Tongue (tissue), 2 donors: ENCODE measurements around the gene ZBTB9. TPM values are rescaled to one million over a fixed set of nuclear protein-coding genes. Genes with fewer than 3 reads are reported as not detected.
A peak's percentile ranks its signal among the peaks of the same experiment; 100 is the strongest.

Experiments
- DNase-seq: peaks from one replicate; pipeline ENCODE4 v3.0.0-alpha.2; 2015
- total RNA-seq: library from RNA; depleted of rRNA; stranded (reverse); fragments of >200 nt; gene quantifications from one replicate; pipeline ENCODE4 v1.2.3, GENCODE V29; 2014

Gene ZBTB9
- total RNA-seq = 5.4 TPM

DNA sequence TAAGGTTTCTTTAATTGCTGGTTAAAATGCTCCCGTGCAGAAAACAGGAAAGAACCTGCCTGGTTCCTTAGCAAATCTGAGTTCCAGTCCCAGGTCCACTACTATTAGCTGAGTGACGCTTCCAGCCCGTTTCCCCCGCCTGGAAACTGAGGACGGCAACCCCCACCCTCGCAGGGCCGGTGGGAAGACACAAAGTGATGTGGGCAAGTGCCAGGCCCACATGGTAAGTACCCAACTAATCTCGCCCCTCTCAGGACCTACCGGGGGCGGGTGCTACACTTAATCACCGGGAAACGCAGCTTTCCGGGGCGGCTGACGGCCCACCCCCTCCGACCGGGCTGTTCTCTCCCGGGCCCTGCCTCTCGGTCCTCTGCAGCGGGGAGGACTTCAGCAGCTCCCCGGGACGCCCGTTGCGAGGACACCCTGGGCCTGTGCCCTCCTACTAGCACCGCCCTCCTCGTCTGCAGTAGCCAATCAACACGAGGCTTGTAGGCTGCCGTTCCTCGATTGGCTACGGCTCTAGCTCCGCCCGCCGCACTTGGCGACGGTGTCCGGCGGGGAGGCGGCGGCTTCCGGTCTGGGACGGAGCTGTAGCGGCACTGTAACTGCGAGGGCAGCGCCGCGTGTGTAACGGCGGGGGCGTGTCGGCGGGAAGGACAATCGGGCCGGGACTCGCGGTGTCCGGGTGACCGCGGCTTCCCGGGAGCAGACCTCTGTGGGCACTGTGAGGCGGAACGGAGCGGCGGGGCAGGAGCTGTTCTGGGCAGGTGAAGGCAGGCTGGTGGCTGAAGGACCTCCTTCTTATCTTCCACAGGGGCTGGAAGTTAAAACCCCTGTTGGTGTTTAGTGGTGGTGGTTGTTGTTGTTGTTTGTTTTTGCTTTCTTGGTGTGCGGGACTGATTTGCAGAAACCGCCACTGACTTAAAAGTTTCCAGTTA lies at the start of gene ZBTB9:
TSS of gene ZBTB9 (plus strand) at position 568 of the 938 bp plus-strand sequence. CDS start 525 bp downstream, outside the sequence.
- peak; percentile 97 for DNase-seq

DNA sequence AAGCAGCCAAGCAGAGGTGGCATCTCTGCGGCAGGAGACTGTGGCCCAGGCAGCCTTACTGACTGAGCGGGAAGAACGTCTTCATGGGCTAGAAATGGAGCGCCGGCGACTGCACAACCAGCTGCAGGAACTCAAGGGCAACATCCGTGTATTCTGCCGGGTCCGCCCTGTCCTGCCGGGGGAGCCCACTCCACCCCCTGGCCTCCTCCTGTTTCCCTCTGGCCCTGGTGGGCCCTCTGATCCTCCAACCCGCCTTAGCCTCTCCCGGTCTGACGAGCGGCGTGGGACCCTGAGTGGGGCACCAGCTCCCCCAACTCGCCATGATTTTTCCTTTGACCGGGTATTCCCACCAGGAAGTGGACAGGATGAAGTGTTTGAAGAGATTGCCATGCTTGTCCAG lies 49.5 kb upstream of the ZBTB9 start:
- DNase-seq = no peak

- no peak for DNase-seq
Measured at GRCh38 chr6:33405386-33405940, 48.9 kb upstream of the ZBTB9 start.

DNA sequence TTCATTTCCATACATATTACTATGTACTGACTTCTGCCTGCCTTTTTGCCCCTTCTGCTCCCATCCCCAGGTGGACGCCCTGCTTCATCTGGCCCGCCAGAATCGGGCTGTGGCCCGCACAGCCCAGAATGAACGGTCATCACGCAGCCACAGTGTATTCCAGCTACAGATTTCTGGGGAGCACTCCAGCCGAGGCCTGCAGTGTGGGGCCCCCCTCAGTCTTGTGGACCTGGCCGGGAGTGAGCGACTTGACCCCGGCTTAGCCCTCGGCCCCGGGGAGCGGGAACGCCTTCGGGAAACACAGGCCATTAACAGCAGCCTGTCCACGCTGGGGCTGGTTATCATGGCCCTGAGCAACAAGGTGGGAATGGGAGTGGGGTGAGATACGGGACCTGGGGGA lies 48.2 kb upstream of the ZBTB9 start:
- DNase-seq = no peak

- DNase-seq = no peak
Measured at GRCh38 chr6:33407132-33407718, 47.2 kb upstream of the ZBTB9 start.

GRCh38 chr6:33410050-33410710 lies 44.2 kb upstream of the ZBTB9 start:
- peak; percentile 99 for DNase-seq

DNA sequence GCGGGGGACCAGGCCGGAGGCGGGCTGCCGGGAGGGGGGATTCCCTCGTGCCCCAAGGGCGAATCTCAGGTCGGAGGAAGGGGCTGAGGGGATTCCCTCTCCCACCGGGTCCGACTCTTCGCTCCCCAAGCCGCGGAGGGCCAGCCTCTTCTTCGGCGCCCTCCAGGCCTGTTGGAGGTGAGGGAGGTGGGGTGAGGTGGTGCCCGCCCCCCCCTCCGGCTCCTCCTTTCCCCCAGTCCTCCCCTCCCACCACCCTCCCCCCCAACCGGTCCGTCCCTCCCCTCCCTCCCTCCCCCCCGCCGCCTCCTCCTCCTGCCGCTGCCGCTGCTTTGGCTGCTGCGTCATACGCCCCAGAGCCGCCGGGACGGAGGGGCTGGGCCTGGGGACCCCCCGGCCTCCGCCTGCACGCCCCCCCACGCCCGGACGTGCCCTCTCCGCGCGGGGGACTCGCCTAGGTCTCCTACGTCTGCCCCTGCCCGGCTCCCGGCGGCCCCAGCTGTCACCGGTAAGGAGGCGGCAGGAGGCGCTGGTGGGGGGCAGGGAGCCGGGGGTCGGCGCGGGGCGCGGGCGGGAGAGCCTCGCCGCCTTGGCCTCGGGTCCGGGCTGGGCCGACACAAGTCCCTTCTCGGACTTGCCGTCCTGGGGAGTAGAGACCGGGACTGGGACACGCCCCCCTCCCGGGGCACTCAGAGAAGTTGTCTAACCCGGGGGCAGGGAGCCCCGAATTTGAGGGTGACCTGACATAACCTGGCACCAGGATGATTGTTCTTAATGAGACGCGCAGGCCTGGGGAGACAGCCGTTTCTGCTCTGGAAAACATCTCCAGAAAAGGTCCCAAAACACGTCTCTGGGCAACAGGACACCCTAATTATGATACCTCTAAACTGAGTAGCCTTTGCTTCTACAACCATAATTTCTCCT lies 43.4 kb upstream of the ZBTB9 start, which contains the start of gene PHF1:
TSS of gene PHF1 (plus strand) at position 304 of the 921 bp plus-strand sequence. CDS start 1,250 bp downstream, outside the sequence.
- no peak for DNase-seq

DNA sequence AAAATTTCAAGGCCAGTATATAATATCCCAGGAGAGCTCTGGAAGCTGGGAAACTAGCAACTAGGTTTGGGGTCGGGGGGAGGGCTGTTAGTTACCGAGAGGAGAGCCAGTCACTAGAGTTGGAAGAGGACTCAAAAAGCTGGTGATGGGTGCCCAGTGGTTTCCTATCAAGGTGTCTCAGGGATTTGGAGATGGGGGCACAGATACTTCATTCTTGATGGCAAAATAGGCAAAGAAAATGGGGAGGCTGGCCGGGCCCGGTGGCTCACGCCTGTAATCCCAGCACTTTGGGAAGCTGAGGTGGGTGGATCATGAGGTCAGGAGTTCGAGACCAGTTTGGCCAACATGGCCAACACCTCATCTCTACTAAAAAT lies 42.8 kb upstream of the ZBTB9 start:
- no peak for DNase-seq

GRCh38 chr6:33412140-33413009 lies 42.0 kb upstream of the ZBTB9 start:
- no peak for DNase-seq

DNA sequence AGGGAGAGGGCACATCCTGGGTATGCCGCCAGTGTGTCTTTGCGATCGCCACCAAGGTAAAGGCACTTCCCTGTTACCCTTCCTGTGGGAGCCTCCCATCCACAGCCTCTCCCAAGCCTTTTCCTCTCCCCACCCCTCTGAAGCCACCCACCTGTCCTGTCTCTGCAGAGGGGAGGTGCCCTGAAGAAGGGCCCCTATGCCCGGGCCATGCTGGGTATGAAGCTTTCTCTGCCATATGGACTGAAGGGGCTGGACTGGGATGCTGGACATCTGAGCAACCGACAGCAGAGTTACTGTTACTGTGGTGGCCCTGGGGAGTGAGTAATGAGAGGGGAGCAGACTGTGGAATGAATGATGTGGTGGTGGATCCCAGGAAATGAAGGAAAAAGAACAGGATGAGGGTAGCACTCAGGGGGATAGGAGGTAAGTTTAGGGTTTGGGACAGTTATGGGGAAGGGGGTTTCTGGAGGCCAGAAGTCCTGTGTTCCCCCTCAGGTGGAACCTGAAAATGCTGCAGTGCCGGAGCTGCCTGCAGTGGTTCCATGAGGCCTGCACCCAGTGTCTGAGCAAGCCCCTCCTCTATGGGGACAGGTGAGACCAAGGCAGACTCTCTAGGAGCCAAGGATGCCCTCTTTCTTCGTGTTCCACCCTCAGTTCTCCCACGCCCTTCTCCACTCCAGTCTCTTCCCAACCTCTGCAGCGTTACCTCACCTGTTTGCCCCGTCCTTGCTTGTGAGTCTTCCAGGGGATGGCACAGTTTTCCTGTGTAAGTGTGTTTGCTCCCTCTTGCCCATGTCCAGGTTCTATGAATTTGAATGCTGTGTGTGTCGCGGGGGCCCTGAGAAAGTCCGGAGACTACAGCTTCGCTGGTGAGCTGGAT lies 40.9 kb upstream of the ZBTB9 start:
- DNase-seq = no peak

DNA sequence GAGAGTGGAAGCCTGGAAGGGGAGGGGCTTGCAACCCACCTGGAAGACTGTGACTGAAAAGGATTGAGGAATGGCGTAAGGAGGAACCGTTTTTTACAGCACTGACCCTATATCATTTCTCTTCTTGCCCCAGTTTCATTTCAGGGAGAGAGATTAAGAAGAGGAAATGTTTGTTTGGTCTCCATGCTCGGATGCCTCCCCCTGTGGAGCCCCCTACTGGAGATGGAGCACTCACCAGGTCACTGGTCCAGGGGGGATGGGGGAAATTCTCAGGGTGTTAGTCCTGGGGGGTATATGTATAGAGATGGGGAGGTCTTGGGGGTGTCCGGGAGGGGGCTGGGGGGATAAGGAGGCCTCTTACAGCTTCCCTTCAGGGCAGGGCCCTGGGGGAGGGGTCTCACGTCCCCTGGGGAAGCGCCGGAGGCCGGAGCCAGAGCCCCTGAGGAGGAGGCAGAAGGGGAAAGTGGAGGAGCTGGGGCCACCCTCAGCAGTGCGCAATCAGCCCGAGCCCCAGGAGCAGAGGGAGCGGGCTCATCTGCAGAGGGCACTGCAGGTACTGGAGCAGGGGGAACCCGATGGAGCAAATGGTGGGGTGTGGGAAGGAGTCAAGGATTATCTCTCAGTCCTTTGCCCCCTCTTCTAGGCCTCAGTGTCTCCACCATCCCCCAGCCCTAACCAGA lies 39.6 kb upstream of the ZBTB9 start:
- no peak for DNase-seq

GRCh38 chr6:33415831-33416230 lies 38.5 kb upstream of the ZBTB9 start:
- DNase-seq = no peak

- DNase-seq = no peak
Measured at GRCh38 chr6:33416386-33417127, 37.8 kb upstream of the ZBTB9 start.

- no peak for DNase-seq
Measured at GRCh38 chr6:33417128-33417902, 37.1 kb upstream of the ZBTB9 start.

DNA sequence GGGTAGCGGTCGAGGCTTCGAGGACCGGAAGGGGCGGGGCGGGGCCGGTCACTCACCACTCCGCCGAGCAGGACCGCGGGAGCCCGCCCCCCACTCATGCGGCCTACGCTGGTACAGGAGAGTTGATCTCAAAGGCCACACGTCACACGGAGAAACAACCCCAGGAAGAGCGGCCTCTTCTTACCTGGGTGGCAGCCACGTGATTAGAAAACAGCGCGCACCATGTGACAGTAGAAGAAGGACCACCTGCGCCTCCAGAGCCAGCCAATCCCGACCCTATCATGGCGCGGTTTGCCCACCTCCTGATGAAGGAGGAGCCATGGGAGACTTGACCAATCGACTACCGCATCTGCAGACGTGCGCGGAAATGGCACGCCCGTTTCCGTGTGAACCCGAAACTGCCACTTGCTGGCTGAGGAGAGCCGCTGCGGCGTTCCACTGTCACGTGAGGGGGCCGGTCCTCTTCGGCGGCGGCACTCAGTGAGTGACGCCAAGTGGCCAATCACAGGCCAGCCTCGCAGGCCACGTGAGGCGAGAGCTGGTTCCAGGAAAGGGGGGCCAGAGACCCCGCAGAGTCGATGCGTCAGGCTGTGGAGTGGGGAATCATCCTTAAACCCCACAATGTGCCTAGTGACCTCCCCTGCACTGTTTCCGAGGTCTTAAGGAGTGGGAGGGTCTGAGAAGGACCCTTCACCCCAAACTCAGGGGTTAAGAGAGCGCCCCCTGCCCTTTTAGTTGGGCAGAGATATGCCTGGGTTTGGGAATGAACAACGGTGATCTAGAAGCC lies 36.3 kb upstream of the ZBTB9 start, which contains the start of gene CUTA:
TSS of gene CUTA (minus strand) at position 205 of the 787 bp plus-strand sequence. CDS start at position 98, 107 bp downstream.
- DNase-seq = peak; percentile 100

DNA sequence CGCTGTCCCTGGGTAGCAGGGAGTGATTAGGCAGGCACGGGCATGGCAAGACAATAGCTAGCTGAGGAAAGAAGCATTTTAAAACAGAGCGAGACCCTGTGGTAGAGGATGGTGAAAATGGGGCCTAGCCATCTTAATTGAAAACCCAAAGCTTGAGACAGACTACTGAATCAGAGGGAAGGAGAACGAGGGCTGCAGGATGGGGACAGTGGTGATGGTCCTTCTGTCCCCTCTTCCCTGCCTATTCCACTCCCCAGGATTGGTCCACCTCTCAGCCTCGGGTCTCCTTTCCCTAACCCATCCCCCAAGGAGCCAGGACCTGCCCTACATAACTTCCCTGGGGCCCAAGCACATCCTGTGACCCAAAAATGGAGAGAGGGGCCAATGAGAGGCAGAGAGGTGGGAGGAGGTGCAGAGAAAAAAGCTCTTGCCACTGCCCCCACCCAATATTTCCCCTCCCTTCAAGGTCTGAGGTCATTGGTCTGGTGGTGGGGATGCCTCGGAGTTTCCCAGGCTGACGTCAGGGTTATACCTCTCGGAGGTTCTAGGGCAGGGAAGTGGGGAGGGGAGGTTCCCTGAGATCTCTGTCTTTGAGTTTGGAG lies 35.6 kb upstream of the ZBTB9 start:
- DNase-seq = no peak
